Stimulated activated CD4-positive, alpha-beta T cell treated with anti-CD3 and anti-CD28 coated beads, Interleukin-1b, Interleukin-23, amount 100 ng/mL, for 24 hours (primary cell): ENCODE results near the gene B4GALT3.

Experiments
- DNase-seq, 4 experiments: peaks; one replicate each; pipeline ENCODE4 v3.0.0-alpha.2; 2020; ENCODE audit warnings: low read depth in 4 of 4, low spot score in 1 of 4

B4GALT3 gene

DNA sequence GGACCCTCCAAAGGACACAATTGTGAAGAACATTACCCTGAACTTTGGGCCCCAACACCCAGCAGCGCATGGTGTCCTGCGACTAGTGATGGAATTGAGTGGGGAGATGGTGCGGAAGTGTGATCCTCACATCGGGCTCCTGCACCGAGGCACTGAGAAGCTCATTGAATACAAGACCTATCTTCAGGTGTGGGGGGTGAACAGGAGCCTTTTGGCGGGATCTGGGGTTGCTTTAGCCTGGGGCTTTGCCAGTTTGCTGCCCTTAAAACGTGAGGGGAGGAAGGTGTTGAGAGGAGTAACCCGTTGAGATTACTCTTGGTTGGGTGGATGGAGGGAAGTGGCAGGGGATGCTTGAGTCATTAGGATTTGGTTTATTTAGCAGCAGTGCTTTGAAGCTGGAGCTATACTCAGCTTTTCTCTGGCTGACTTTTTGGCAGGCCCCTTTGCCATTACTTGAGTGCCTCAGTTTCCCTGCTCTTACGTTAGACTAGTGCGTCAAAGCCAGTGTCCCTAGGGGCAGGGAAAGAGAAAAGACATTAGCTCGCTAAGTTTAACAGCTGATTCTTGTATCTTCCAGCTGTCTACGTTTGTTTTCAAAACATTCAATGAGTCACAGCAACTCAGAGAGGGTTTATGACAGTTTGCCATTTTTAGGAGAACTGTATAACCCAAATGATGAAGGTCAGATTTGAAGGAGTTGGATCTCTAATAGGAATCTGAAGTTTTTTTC, 29.3 kb upstream of the B4GALT3 start:
- no peak for DNase-seq

GRCh38 chr1:161201836-161202712, 24.8 kb upstream of the B4GALT3 start, which contains the start of gene NDUFS2:
Gene NDUFS2 (plus strand): TSS chr1:161202367. CDS start chr1:161202386, 19 bp downstream.
- peak; percentile 79 to 91 (median 86) for DNase-seq

- no peak for DNase-seq
Observed at GRCh38 chr1:161200992-161201835, 23.9 kb upstream of the B4GALT3 start.

DNA sequence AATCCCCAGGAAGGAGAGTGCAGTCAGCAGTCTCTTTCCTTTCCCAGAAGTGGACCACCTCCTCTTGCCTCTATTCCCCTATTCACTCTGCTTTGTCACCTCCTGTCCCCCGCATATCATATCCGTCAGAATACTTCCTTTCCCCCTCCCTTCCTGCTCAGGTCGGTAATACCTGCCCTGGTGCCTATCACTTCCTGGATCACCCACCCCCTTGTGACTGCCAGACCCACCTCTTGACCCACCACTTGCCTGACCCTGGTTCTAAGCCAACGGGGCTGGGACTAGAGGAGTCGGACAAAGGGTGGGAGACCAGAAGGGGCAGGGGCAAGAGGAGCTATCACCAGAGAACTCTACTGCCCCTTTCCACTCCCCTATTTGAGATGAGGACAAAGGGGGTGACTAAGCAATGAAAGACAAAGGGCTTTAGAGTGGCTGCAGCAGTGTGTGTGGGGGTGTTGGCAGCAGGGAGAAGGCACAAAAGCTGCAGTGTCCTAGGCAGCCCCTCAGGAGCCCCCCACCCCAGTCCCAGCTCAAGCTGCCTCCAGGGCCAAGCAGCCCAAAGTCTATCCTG, 23.2 kb upstream of the B4GALT3 start:
- DNase-seq, result no peak

DNA sequence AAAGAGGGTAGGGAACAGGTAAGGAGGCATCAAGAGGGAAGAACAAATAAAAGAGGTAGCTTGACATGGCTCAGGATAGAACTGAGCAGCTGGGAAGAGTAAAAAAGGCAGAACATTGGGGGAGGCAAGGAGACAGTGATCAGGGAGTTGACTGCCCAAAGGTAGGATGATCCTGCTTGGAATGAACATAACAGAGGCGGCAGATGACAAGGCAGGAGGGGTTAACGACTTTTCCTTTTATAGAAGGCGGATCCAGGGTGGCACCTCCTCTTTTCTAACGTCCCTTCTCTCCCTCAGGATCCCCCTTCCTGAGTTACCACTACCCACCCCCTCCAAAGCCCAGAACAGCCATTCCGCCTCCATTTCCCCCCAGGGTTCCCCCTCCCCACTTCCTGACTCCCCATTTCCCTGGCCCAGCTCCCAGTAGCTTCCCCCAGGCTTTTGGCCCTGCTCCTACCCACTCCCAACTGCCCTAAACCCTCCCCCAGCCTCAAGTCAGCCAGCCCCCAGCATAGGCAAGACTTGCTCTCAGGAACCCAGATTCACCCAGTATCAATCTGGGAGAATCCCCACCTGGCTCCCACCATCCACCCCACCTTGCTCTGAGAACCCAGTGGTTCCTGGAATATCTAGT, 22.3 kb upstream of the B4GALT3 start:
- no peak for DNase-seq

DNA sequence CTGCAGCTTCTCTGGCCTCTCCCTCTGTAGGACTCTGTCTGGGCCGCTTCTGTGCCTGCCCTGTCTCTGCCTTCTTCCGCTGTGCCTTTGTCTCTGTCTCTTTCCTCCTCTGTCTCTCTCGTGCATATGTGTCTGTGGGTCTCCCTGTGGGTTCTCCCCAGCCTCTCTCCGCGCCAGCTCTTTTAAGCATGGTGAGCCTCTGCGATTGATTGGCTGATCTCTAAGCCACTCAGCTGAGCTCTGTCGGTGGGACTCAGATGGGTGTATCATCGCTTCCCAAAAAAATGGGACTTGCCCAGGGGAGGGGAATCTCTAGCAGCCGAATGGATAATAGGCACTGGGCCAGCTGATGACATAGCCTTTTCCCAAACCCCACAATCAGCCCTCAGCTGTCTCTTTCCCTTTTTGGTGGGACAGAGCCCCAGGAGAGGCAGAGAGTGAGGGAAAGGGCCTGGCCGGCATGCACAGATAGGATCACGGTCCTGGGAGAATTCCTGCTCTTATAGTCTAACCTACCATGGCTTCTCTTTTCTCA, 21.7 kb upstream of the B4GALT3 start, which contains the start of gene ADAMTS4:
ADAMTS4 (minus strand) TSS at position 158 of the 535 bp plus-strand sequence. CDS start 427 bp downstream, outside the sequence.
- no peak for DNase-seq

DNA sequence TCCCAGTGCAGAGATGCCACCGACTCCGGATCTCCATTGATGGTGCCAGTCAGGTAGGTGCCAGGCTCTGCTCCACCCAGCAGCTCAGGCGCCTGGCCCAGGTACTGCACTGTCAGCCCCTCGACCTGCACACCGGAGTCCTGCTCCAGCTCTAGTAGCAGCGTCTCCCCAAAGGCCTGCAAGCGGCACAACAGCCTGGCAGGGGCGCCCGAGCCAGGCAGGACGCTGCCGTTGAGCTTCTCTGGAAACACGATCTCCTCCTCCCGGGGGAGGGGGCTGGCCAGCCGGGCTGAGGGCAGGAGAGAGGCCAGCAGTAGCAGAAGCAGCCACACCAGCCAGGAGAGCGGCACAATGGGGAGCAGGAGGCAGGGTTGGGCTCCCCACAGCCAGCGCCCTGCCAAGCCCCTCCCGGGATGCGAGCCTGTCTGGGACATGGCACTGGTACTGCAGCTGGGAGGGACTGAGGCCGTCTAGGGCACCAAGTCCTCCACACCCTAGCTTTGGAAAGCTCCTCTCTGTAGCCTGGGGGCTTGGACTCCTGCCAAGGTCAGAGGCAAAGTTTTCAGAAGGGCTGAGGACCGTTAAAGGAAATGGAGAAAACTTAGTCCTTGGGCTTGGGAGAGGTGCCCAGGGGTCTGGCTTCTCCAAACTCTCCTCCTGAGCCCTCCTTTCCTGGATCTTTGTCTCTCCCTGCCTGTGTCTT, 21.0 kb upstream of the B4GALT3 start:
- DNase-seq, result no peak

GRCh38 chr1:161197560-161198193, 20.4 kb upstream of the B4GALT3 start:
- no peak for DNase-seq

- no peak for DNase-seq
Observed at GRCh38 chr1:161196521-161197451, 19.5 kb upstream of the B4GALT3 start.

GRCh38 chr1:161196111-161196510, 18.8 kb upstream of the B4GALT3 start:
- no peak for DNase-seq

DNA sequence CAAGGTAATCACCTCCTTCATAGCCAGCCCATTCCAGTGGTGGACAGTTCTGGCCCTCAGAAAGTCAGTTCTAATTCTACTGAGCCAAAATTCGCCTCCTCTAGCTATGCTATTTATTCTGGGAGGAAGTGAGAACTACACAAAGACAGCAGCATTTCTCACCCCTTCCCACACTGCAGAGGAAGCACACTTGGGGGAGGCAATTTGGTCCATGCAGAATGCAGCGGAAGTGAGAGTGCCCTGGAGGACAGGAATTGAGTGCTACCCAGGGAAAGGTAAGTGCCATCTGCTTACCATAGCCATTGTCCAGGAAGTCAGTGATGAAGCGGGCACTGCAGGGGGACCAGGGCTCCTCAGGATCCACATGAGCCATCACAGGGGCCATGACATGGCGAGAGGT, 17.9 kb upstream of the B4GALT3 start:
- no peak for DNase-seq

- DNase-seq, result no peak
Observed at GRCh38 chr1:161193561-161194235, 16.4 kb upstream of the B4GALT3 start.

DNA sequence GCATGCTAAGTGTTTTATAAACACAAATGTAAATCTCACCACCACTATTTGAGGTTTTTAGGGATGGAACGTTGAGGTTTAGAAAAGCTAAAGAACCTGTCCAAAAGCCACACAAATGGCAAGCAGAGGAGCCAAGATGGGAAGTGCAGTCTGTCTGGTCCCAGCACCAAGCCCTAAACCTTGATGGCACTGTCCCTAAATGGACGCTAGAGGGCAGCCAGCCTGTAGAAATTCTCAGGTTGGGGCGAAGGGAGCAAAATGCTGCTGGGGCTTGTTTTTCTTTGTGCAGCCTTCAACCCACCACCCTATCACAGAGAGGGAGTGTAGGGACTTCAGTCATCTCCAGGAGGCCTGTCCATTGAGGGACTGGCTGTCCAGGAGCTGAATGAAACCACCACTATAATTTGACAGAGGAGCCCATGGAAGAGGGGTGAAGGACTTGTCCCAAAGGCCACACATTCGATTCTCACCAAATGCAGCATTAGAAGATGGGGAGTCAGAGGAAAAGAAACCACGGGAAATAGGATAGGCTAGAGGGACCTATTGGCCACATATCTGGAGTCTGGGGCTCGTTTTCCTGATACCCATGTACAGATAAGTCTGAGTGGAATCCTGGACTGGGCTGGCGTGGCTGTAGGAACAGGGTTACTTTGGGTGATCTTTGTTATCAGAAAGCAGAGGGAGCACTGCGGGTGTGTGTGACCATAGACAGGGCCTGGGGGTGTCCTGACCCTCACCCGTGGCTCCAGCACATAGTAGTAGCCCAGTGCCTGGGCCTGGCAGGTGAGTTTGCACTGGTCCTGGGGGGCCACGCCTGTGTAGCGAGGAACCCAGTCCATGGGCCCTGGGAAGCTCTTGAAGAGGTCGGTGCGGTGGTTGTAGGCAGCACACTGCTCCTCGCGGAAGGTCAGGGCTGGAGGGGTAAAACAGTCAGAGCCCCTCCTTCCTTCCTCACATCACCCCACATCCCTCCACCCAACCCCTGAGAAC, 15.5 kb upstream of the B4GALT3 start:
- DNase-seq, result peak; percentile 27 to 39 (median 32)

- DNase-seq, result no peak
Observed at GRCh38 chr1:161191971-161192370, 14.7 kb upstream of the B4GALT3 start.

DNA sequence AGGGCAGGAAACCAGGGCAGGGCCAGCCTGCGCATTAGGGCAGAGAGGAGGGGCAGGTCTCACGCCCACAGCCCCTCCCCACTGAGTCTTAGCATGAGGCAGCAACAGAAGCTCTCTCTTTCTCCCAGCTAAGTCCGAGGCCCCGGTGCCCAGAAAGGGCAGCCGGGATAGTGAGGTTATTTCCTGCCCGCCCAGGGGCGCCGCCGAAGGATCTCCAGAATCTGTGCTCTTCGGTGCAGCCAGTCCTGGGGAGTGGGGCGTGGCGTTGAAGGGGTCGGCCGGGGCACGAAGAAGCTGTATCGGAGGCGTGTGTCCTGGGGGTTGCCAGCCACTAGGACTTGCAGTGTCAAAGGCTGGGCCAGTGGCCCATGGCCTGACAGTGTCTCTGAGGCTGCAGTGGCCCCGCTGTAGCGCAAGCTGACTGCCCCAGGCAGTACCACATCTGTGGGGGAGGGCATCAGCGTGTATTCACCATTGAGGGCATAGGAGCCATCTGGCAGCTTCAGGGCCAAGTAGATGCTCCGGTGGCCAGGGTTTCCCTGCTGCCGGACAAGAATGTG, 13.7 kb upstream of the B4GALT3 start:
- no peak for DNase-seq

DNA sequence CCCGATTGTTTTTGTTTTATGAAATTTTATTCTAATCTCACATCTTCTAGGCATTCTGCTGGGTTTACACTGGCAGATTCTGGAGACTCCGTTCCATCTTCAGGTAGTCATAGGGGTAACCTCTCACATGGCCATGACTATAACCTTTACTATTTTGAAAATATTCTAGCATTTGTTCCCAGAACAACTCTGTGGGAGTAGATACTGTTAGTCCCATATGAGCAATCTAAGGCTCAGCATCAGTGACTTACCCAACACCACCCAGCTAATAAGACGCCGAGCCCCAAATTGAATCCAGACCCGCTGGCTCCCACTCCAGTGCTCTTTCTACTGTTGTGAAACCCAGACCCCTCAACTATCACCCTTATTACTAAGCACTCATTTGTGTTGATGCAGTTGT, 11.7 kb upstream of the B4GALT3 start:
- no peak for DNase-seq
